ENCODE results near the gene SEMA7A. TPM values are rescaled to one million over a fixed set of nuclear protein-coding genes. Genes with fewer than 3 reads are reported as not detected.

Gene SEMA7A
- polyA plus RNA-seq, 1 experiment: 22.7 TPM

DNA sequence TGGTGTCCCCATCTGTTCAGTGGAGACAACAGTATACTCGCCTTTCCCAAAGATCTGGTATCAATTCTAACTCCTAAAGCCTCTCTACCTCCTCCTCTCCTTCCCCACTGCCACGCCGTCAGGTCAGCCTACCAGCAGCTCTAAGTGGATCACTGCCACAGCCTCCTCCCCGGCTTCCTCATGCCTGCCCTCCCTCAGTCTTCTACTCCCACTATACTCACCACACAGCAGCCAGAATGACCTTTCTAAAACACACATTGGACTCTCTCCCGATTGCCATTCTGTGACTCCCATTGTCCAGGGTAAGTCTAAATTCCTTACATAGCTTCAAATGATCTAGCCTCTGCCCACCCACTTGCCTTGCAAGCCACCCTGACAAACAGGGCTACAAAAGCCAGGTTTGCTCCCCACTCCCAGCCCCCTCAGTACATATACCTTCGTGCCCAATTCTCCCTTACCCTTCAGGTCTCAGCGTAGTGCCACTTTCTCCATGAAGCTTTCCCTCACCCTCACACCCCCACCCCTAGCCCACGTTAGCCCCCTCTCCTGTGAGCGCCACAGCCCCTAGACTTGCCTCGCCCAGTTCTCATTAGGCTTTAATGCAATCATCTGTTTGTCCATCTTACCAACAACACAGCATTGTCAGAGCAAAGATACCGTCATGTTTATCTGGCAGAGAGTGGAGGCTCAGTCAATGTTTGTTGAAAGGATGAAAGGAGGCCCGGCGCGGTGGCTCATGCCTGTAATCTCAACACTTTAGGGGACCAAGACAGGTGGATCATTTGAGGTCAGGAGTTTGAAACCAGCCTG is 9.5 kb upstream of the SEMA7A start:
- Histone ChIP-seq H3K27me3 (ENCODE audit: control insufficient read depth, insufficient read depth, low read length) (no peaks in the 10 kb centered on the region), H3K4me3 (ENCODE audit: low read depth, low read length) (no peak overlapping the region), H3K36me3 (ENCODE audit: control insufficient read depth, insufficient read depth, low read length) (peaks cover 10% of the 10 kb centered on the region)
- CTCF ChIA-PET: interaction anchor here (0.7 to 19.9 kb wide), 8 partner anchors 8 to 326 kb away, joined by 3 to 622 read pairs (median 4); partner anchors contain the start of genes CYP11A1 and UBL7
- TF ChIP-seq, protein P1, sequence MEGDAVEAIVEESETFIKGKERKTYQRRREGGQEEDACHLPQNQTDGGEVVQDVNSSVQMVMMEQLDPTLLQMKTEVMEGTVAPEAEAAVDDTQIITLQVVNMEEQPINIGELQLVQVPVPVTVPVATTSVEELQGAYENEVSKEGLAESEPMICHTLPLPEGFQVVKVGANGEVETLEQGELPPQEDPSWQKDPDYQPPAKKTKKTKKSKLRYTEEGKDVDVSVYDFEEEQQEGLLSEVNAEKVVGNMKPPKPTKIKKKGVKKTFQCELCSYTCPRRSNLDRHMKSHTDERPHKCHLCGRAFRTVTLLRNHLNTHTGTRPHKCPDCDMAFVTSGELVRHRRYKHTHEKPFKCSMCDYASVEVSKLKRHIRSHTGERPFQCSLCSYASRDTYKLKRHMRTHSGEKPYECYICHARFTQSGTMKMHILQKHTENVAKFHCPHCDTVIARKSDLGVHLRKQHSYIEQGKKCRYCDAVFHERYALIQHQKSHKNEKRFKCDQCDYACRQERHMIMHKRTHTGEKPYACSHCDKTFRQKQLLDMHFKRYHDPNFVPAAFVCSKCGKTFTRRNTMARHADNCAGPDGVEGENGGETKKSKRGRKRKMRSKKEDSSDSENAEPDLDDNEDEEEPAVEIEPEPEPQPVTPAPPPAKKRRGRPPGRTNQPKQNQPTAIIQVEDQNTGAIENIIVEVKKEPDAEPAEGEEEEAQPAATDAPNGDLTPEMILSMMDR (IDR thresholded peaks at IDR 0.05; ENCODE audit: insufficient read depth, low read depth, low read length): no peak
- DNase-seq (ENCODE audit: low read depth): no peak
- POLR2A ChIA-PET: interaction anchor here (0.6 kb wide), 1 partner anchor 99 kb away, joined by 3 read pairs; no protein-coding TSS in a partner anchor

DNA sequence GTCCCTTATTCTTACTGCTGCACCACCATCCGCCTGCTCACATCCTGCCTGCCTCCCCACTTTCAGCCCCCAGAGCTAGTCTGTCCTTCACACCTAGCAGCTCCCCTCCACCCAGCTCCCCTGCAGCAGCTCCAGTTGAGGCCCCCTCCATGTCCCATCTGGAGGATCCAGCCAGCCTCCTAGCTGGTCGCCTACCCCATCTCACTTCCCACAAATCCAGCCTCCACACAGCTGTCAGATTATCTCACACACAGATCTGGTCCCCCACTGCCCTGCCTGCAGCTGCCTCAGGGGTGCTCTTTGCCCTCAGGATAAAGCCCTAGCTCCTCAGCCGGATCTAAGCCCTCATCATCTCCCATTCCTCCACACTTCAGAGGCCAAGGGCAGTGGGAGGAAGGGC is 8.8 kb upstream of the SEMA7A start:
- TF ChIP-seq, protein P1 (IDR thresholded peaks at IDR 0.05; ENCODE audit: insufficient read depth, low read depth, low read length): no peak
- DNase-seq (ENCODE audit: low read depth): no peak
- CTCF ChIA-PET: interaction anchor here (0.8 to 19.9 kb wide), 6 partner anchors 9 to 64 kb away, joined by 3 to 622 read pairs (median 6); partner anchors contain the start of genes CYP11A1 and UBL7
- Histone ChIP-seq H3K36me3 (ENCODE audit: control insufficient read depth, insufficient read depth, low read length) (peaks cover 5% of the 10 kb centered on the region), H3K4me3 (ENCODE audit: low read depth, low read length) (no peak overlapping the region), H3K27me3 (ENCODE audit: control insufficient read depth, insufficient read depth, low read length) (no peaks in the 10 kb centered on the region)
- POLR2A ChIA-PET: no interaction called here

DNA sequence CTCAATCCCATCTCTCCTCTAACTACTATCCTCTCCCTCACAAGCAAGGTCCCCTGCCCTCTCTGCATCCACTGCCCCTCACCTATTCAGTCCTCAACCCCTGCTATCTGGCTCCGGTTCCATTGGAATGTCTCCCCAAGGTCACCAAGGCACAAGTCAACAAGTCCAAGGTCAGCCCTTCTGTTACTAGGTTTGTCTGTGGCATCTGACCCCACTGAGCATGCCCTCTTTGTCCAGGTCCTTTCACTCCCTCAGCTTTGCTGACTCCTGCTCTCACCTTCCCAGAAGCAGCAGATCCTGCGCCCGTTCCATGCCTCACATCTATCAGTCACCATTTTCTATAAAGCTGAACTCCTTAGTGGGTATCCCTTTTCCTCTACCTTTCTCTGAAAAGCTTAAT is 8.3 kb upstream of the SEMA7A start:
- TF ChIP-seq, protein P1 (IDR thresholded peaks at IDR 0.05; ENCODE audit: insufficient read depth, low read depth, low read length): no peak
- no peaks in the 10 kb centered on the region for H3K27me3 ChIP-seq (ENCODE audit: control insufficient read depth, insufficient read depth, low read length)
- ChIA-PET CTCF (interaction anchor here (1.1 to 19.9 kb wide), 5 partner anchors 9 to 147 kb away, joined by 3 to 622 read pairs (median 8); partner anchors contain the start of gene CYP11A1), POLR2A (no interaction called here)
- no peak for DNase-seq (ENCODE audit: low read depth)
- peaks cover 4% of the 10 kb centered on the region for H3K36me3 ChIP-seq (ENCODE audit: control insufficient read depth, insufficient read depth, low read length)
- H3K4me3 ChIP-seq (ENCODE audit: low read depth, low read length): no peak overlapping the region

DNA sequence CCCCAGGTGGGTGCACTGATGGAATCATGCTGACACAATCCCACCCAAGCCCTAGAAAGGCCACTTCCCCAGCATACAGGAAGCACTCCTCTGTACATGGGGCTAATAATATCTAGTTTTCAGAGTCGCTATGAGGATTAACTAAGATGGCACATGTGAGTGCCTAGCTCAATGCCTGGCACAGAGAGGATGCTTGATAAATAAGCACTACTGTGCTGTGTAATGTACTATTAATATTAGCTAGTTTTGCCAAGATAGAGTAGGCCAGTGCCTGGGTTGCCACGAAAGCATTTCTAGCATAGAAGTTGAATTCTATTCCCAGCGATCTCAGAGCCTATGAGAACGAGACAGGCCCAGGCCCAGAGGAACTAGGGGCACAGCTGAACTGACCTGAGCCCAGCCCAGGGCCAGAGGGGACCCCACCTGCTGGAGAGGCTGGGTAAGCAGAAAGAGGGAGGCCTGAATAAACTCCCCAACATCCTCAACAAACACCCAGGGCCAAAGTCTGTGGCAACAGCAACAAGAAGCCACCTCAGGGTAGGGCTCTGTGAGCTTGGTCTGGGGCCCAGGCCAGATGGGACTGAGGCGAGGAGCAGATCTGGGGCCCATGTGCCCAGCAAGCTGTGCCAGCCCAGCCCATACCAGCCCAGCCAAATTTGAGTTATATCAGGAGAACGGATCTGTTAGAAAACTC is 7.6 kb upstream of the SEMA7A start:
- peaks cover 3% of the 10 kb centered on the region for H3K36me3 ChIP-seq (ENCODE audit: control insufficient read depth, insufficient read depth, low read length)
- POLR2A ChIA-PET: no interaction called here

More for the DNA sequence above, 7.6 kb upstream of the SEMA7A start:
- no peaks in the 10 kb centered on the region for H3K27me3 ChIP-seq (ENCODE audit: control insufficient read depth, insufficient read depth, low read length)
- CTCF ChIA-PET: interaction anchor here (0.6 to 19.9 kb wide), 6 partner anchors 10 to 147 kb away, joined by 3 to 622 read pairs (median 6); partner anchors contain the start of gene CYP11A1
- TF ChIP-seq, protein P1 (IDR thresholded peaks at IDR 0.05; ENCODE audit: insufficient read depth, low read depth, low read length): no peak
- DNase-seq (ENCODE audit: low read depth): no peak
- no peak overlapping the region for H3K4me3 ChIP-seq (ENCODE audit: low read depth, low read length)
